GM18873 (cell line): Measurements from ENCODE around the gene FAM174B.

ENCODE experiments used
- ATAC-seq: cut with Tn5 transposase; IDR thresholded peaks from one replicate; pipeline ENCODE4 v1.9.1; 2021; ENCODE audit warnings: mild to moderate bottlenecking, moderate library complexity, moderate number of reproducible peaks; ENCODE audit not compliant: unreplicated experiment, low FRiP score

The FAM174B gene

DNA sequence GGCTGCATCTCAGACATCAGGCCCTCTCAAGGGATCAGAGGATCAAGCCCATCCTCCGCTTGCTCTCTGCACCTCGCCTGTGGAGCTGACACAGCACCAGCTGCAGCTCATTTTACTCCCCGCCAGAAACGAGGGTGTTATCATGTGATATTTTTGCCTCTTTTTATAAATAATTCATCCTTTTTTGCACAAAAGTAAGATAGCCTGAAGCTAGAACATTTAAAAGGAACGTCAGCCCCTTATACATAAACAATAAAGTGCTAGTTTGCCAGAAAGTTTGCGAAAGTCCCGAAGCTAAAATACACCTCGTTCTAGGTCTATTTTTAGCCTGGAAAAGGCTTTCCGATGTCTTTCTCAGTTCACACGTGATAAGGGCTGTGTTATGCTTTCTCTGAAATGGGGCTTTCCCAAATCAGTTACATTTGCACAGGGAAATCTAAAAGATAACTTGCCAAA lies 9.6 kb upstream of the FAM174B start:
- ATAC-seq, result no peak

DNA sequence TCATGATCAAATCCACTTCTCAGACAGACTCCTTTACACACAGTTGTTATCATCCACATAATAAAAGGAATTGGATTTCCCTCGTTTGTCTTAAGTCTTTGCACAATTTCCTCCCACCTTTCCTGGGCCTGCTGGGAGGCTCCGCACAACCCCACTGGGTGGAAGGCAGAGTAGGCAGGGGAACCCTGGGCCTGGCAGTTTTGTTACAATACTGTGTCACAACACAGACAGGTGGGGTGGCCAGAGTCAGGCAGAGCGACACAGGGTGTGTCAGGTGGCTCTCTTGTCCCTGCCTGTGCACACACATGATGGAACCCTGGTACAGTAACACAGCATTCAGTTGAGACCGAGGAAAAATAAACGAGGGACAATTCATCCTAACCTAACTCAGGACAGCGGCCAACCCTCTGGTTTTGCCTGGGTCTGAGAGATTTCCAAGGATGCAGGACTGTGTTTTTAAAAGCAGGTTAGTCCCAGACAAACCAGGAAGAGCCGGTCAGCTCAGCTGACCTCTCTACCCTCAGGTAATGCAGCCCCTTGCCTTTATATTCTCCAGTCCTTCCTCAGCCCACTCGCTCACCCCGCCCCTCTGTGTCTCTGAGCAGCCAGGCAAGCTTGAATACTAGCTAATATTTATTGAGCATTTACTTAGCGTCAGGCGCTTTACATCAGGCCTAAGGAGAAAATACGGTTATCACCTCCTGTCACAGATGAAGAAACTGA lies 8.8 kb upstream of the FAM174B start:
- ATAC-seq, result no peak

DNA sequence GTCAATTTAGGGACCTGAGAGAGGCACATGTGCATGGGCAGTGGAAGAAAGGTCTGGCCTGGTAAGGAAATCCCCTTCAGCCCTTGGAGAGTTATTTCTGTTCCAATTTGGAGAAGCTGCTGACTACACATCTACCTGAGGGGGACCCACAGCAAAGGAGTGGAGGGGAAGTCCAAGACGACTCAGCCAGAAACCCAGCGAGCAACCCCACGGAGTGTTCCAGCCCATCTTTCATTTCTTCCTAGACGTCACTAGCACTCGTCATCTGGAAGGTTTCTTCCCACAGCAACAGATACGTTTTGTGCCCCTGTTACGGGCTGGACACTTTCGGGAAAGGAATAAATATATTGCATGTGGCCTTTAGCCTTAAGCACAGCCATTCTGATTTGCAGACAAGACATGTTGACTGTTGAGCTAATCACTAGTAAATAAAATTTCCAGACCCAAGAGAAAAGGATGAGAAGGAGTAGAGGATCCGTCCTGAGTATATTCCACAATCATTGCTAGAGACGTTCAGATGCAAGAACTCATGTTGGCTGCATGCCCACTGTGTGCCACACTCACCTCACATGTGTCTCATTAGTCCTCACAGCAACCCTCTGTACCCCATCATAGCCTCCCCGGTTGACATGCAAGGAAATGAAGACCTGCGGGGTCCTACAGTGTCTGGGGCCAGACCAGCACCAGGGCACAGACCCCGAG lies 7.8 kb upstream of the FAM174B start:
- no peak for ATAC-seq

DNA sequence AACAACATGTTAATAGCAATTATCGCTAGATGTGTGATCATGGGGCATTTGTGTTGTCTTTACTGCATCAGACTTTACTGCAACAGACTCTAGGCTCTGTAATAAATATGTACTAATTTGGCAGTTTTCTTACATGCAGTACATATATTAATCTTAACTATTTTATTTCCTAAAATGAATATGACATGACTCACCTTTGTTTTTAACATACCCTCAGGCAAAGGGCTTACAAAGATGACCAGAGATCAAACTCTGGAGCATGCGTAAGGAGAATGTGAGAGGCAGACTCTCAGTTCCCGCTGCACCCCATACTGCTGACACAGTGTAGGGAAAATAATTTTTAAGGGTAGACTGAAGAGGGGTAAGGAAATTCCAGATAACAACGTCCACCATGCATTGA lies 7.2 kb upstream of the FAM174B start:
- ATAC-seq, result no peak

DNA sequence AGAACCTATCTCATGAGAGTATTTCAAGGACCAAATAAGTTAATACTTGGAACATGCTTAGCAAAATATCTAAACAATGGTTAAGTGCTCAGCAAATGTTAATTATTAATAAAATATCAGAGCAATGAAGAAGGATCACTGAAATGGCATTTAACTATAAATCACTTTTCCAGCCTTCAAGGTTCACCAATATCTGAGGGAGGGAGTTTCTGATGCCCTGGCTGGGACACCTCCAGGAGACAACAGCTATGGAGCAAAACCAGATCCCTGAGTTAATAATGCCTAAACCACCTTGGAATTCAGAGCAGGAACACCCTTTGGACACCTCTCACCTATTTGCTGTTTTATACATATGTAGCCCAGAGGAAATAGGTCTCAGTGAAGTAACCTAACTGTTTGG lies 6.4 kb upstream of the FAM174B start:
- no peak for ATAC-seq

DNA sequence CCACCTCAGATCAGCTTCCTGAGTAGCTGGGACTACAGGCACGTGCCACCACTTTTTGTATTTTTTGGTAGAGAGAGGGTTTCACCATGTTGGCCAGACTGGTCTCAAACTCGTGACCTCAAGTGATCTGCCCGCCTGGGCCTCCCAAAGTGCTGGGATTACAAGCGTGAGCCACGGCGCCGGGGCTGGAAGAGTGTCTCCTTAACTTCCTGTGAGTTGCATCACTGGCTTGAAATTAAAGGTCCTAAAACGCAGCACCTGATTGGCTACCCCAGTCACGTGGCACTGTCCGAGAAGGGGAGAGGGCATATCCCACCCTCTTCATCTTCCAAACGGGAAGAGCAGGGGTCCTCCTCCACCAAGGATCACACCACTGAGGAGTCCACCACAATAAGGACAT lies 5.5 kb upstream of the FAM174B start:
- no peak for ATAC-seq

DNA sequence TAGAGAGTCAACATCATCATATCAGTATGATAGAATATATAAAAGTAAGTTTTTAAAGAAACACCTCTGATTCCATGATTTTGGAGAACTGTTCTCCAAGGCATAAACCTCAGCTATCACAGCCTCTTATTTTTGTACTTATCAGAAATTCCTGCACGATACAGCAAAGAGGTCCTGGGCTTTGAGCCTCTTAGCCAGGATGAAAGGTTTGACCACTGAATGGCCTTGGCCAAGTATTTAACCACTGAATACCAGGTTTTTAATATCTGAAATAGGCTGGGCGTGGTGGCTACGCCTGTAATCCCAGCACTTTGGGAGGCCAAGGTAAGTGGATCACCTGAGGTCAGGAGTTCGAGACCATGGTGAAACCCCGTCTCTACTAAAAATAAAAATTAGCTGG lies 1.9 kb upstream of the FAM174B start:
- ATAC-seq, result no peak

DNA sequence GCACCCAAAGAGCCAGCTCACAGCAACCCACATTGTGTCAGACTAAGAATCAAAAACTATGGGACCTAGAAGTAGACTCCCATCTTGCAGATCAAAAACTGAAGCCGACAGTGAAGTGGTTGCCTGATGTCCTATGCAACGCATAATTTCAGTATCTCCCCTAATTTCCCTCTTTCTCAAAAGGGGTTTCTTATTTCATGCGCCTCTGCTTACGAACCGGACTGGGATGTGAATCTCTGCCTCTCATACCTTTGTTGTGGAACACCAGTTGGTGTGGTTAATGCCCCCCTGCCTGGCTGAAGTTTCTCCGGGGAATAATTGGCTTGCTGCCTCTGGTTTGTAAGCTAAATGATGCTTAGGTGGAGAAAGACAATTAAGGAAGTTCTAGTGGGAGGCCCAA lies 514 bp upstream of the FAM174B start:
- ATAC-seq, result no peak

DNA sequence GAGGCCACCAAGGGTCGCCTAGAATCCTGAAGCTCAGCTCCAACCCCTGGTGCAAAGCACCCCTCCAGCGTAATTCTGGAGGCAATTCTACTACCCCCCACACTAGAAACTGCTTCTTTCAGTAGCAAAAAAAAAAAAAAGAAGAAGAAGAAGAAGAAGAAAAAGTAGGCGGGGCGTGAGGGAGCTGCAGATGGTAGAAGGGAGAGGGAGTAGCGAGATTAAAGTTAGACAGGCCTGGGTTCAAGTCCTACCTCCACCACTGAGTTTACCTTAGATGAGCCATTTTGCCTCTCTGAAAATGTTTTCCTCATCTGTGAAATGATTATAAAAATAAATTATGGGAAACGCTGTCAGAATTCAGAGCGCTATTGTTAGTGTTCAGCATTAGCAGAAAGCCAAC lies 913 bp downstream of the FAM174B start:
- ATAC-seq, result no peak

DNA sequence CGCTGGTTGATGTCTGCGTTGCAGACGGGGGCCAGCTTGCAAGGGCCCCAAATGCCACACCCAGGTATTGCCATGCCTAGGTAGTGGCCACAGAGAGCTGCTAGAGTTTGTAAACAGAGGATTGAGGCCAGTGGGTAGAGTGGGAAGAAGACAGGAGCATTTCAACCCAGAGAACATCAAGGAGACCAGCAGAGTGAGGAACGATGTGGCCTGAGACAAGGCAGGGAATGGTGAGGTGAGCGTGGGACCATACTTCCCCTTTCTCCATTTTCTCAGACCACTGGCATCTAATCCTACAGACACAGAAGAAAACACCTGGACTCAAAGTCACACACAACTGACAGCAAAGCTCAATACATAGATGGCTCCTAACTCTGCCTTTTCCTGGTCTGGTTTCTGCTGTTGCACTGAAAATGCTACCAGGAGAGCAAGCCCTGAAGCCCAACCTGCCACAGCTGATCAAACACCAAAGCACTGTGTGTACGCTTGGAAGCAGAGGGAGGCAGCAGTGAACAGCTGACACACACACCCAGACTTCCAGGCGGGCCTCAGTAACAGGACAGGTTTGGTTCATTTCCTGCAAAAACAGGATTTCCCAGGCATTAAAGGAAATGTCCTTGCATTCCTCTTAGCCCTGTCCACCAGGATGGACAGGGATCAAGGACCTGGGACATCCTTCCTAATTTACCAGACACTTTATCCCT lies 1.6 kb downstream of the FAM174B start:
- no peak for ATAC-seq

DNA sequence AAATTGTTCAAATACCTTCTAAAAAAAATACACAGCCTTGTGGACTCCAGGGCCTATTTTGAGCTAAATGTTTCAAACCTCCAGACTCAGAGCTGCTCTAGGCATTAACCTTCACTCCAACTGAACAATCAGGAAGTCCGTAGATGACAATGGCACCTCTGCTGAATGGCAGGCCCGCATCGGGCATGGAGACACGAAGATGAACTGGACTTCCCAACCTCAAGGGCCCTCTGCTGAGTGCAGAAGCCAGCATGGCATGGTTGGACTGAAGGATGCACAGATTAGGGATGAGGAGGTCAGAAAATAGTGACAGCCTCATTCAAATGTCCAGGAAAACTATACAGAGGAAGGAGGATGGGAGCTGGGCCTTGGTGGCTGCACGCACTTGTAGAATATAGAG lies 2.2 kb downstream of the FAM174B start:
- ATAC-seq, result no peak

DNA sequence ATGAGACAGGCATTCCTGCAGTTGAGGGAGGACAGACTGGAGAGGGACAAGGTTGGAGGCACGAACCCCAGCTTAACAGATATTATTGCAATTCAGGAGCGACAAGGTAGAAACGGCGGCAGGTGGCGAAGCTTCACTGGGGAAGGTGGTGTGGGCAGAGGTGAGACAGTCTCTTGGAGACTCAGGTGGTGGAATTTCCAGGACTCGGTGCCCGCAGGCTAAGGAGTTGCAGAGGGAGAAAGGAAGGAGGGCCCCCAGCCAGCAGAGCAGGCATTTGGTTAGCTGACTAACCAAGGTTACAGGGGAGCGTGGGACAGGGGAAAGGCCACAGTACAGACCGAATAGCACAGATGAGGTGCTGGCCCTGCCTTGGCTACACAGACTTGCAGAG lies 3.0 kb downstream of the FAM174B start:
- no peak for ATAC-seq

DNA sequence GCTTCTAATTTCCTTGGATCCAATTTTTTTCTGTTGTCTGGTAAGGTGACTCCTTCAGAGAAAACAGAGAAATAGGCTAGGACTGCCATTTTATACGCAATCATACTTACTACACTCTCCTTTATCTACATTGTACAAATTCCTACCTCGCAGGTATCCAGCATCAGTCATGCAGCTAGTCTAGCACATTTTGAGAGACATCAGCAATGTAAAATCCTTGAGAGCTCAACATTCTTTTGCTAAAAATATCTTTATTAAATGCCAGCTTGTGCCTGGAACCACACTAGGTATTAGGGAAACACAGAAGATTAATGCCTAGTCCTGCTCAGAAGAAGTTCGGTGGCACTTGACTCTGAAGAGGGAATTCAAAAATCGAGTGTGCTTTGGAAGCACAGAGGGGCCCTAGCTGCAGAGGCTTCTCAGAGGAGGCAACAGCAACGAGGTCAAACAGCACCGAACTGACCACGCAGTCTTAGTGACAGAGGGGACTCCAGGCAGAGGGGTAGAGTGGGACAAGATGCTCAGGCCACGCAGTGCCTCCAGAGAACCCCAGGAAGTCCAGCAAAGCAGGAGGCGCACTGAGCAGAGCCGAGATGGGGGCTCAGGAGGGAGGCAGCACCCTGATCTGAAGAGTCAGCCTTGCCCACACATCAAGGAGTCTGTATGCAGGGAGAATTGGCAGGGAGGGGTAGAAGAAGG lies 3.5 kb downstream of the FAM174B start:
- ATAC-seq, result no peak

DNA sequence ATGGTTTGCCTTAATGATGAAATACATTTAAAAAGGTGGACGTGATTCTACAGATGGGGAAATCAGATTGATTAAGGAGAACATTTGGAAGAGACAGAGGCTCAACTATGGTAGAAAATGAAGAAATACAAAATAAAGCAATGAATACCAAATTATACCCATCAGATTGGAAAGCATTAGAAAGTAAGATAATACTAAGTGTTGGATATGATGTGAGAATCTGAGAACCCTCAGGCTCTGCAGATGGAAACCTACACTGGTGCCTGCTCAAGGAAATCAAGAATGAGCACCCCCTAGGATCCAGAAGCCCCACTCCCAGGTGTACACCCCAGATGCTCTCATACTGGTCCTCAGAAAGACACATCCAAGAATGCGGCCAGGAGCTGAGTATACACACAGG lies 4.6 kb downstream of the FAM174B start:
- ATAC-seq, result no peak

DNA sequence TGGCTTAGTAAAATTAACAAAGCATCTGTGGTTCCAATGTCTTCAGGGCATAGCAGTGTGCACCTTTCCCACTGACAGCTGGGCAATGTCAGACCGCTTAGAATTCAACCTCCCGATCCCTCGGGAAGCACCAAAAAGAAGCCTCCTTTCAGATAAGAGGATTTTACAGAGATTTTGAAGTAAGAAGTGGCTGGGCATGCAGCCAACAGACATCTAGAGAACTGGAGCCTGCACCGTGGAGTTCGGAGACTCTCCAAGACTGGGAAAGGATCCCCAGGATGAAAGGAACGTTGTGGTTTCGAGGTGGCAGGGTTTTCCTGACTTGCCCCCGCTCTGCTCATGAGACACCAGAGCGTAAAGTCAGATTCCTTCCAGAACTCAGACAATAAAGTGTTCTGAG lies 5.3 kb downstream of the FAM174B start:
- no peak for ATAC-seq

DNA sequence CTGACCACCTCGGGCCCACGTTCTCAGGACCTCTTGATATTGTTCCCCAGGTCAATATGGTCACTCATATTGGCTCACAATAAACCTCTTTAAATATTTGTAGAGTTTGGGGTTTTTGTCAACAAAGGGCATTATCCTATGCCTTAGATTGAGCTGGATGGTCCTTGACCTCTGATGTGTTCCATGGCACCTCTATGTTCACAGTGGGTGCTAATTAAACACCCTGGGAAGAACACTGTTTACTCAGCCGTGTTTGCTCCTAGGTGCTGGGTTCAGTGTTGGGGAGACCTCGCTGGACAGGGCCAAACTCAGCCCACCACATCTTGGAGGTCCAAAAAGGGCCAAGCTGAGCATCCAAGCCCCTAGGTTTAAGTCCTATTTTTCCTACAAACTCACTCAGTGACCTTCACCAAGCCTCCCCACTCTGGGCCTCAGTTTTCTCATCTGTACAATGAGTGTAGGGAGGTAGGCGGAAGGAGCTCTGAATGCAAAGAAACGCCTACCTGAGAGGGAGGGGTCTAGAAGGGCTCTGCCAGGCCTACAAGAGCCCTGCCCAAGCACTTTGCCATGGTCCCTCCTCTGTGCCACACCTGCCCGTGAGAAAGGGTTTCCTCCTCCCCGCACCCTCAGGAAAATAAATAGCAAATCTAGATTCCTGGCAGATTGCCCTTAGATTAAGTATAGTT lies 7.2 kb downstream of the FAM174B start:
- ATAC-seq, result no peak

DNA sequence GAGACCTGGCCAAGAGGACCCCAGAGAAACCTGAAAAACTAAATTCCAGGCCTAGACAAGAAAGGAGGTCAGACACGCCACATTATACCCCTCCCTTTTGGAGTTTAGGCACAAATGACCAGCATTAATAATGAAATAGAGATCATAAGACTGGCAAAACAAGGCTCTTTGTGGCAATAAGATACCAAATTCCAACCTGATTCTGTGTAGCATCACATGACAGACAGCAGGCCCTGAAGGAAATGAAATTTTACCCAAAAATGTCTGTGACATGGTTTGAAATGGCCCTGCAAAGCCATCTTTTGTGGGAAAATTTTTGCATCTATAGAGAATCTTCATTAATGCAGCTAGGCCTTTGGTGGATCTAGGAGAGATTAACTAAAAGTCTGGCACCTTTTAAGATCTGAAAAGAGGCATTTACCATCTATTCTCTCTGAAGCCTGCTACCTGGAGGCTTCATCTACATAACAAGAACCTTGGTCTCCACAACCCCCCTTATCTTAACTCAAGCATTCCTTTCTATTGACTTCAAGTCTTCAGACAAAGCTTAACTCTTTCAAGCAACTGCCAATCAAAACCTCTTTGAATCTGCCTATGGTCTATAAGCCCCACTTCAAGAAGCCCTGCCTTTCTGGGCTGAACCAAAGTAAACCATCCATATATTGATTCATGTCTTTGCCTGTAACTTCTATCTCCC lies 8.0 kb downstream of the FAM174B start:
- ATAC-seq, result no peak

DNA sequence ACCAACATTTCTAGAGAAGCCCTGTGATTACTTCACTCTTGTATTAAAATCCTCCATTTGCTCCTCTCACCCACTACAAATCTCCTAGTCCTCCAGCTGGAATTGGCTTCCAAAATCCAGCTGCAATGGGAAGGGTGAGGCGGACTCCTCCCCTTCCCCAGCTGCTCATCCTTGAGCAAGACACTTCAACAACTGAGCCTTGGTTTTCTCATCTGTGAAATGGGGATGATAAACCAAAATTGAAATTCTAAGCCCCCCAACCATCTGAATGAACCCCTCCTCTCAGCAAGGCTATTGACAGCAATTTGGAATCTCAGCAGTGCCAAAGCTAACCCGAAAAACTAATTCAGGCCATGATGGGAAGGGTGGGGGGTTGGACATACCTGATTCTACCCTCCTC lies 9.4 kb downstream of the FAM174B start:
- ATAC-seq, result no peak

DNA sequence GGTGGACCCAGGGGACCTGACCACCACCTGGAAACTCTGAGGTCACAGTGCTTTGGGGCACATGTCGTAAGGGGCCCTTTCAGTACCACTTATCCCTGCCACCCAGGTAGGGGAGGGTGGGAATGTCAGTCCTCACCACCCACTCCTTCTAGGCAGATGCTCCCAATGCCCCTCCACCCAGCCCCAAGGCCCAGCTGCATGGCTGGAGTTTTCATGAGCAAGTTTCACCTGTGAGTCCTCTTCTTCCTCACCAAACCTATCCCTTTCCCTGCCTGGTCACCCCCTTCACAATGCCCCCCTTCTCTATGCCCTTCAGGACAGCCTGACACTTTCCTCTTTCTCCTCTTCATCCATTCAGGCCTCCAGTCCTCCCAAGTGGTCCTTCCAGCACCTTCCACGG lies 9.8 kb downstream of the FAM174B start:
- no peak for ATAC-seq

DNA sequence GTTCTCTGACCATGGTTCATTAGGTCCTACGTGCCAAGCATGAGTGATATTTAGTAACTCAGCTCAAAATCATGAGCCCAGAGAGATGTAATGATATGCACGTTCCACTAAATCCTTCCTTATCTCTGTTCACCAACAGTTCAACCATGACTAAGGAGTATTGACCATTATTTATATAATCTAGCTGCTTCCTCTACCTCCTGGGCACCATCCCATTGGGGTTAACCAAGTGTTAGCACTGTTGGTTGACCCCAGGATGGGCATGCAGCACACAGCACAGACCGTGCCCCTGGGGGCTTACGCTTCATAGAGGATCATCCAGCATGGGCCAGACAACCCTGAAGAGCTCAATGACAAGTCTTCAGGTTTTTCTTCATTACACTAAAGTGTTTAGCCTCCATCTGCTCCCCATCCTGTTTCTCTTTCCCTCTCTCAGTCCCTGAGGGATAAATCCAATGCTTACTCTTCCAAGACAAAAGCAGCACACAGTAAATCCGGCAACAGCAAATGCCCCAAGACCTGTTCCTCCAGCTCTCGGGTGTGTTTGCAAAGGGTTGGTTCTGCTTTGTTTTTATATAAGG lies 10.4 kb downstream of the FAM174B start:
- no peak for ATAC-seq
